IMR-90 (cell line): ENCODE measurements around the gene NFIA.
A peak's percentile ranks its signal among the peaks of the same experiment; 100 is the strongest.

Experiments
- BHLHE40 ChIP-seq: fragments of 150-350 bp; IDR thresholded peaks from 2 replicates; pipeline ENCODE4 v1.6.1; 2016; ENCODE audit warnings: mild to moderate bottlenecking, low read depth, low read length
- CEBPB ChIP-seq: IDR thresholded peaks from 2 replicates; pipeline ENCODE4 v1.6.1; 2012; ENCODE audit warnings: low read depth, low read length, improper control_type of control experiment
- CHD1 ChIP-seq: IDR thresholded peaks from 2 replicates; pipeline ENCODE4 v1.6.1; 2012; ENCODE audit warnings: low read depth, low read length, improper control_type of control experiment
- FOS ChIP-seq: fragments of 150-350 bp; IDR thresholded peaks from 2 replicates; pipeline ENCODE4 v1.6.1; 2016; ENCODE audit warnings: low read depth, low read length
- MAFK ChIP-seq: IDR thresholded peaks from 2 replicates; pipeline ENCODE4 v1.6.1; 2012; ENCODE audit warnings: low read depth, low read length, improper control_type of control experiment
- MAZ ChIP-seq: IDR thresholded peaks from 2 replicates; pipeline ENCODE4 v1.6.1; 2012; ENCODE audit warnings: low read depth, mild to moderate bottlenecking, low read length, improper control_type of control experiment, moderate library complexity, borderline replicate concordance
- MXI1 ChIP-seq: IDR thresholded peaks from 2 replicates; pipeline ENCODE4 v1.6.1; 2012; ENCODE audit warnings: low read depth, mild to moderate bottlenecking, low read length, moderate library complexity, borderline replicate concordance
- POLR2A ChIP-seq: IDR thresholded peaks from 2 replicates; pipeline ENCODE4 v1.6.1; 2012; ENCODE audit warnings: mild to moderate bottlenecking, low read depth, low read length
- RAD21 ChIP-seq: IDR thresholded peaks from 2 replicates; pipeline ENCODE4 v1.6.1; 2012; ENCODE audit warnings: low read length, improper control_type of control experiment
- RCOR1 ChIP-seq: IDR thresholded peaks from 2 replicates; pipeline ENCODE4 v1.6.1; 2012; ENCODE audit warnings: mild to moderate bottlenecking, low read length, improper control_type of control experiment; ENCODE audit not compliant: insufficient replicate concordance
- RFX5 ChIP-seq: IDR thresholded peaks from 2 replicates; pipeline ENCODE4 v1.8.0; 2012; ENCODE audit warnings: low read depth, mild to moderate bottlenecking, low read length, moderate library complexity
- TF ChIP-seq, protein P1 (sequence below): conservative IDR thresholded peaks from 2 replicates; pipeline ENCODE4 v1.5.1; 2012; ENCODE audit warnings: mild to moderate bottlenecking, low read depth, low read length, improper control_type of control experiment
- TF ChIP-seq, protein P2 (sequence below): fragments of 150-350 bp; IDR thresholded peaks from 2 replicates; pipeline ENCODE4 v1.6.1; 2016; ENCODE audit warnings: low read depth, mild to moderate bottlenecking, low read length, moderate library complexity, borderline replicate concordance
- TF ChIP-seq, protein P3 (sequence below): fragments of 150-350 bp; IDR thresholded peaks from 2 replicates; pipeline ENCODE4 v1.6.1; 2017; ENCODE audit warnings: mild to moderate bottlenecking, antibody characterized with exemption, low read length, low read depth

DNA sequence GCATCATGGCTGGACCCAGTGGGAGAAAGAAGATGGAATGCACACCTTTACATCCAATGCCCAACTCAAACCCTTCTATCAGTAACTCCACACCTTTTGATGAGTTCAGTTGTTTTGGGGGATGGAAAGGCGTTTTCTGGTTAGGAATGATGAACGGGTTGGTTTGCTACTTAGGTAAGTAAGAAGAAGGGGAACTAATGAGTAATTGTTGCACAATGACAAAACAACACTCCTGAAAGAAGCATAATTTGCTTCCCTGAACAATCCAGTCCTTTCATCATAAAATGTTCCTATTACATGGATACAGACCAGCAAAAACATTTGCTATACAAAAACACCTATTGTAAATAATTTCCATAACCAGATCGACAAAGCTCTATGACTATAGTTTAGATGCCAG lies 35.9 kb upstream of the NFIA start:
- TF ChIP-seq, protein P1, sequence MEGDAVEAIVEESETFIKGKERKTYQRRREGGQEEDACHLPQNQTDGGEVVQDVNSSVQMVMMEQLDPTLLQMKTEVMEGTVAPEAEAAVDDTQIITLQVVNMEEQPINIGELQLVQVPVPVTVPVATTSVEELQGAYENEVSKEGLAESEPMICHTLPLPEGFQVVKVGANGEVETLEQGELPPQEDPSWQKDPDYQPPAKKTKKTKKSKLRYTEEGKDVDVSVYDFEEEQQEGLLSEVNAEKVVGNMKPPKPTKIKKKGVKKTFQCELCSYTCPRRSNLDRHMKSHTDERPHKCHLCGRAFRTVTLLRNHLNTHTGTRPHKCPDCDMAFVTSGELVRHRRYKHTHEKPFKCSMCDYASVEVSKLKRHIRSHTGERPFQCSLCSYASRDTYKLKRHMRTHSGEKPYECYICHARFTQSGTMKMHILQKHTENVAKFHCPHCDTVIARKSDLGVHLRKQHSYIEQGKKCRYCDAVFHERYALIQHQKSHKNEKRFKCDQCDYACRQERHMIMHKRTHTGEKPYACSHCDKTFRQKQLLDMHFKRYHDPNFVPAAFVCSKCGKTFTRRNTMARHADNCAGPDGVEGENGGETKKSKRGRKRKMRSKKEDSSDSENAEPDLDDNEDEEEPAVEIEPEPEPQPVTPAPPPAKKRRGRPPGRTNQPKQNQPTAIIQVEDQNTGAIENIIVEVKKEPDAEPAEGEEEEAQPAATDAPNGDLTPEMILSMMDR = no peak
- TF ChIP-seq RAD21 (no peak), MAZ (no peak), POLR2A (no peak), RCOR1 (no peak), MXI1 (no peak), BHLHE40 (no peak), RFX5 (no peak), FOS (no peak), MAFK (no peak), CHD1 (no peak), CEBPB (peak; percentile 40; the same call in 1 of the 2 replicates)
- TF ChIP-seq, protein P2, sequence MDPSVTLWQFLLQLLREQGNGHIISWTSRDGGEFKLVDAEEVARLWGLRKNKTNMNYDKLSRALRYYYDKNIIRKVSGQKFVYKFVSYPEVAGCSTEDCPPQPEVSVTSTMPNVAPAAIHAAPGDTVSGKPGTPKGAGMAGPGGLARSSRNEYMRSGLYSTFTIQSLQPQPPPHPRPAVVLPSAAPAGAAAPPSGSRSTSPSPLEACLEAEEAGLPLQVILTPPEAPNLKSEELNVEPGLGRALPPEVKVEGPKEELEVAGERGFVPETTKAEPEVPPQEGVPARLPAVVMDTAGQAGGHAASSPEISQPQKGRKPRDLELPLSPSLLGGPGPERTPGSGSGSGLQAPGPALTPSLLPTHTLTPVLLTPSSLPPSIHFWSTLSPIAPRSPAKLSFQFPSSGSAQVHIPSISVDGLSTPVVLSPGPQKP = no peak
- TF ChIP-seq, protein P3, sequence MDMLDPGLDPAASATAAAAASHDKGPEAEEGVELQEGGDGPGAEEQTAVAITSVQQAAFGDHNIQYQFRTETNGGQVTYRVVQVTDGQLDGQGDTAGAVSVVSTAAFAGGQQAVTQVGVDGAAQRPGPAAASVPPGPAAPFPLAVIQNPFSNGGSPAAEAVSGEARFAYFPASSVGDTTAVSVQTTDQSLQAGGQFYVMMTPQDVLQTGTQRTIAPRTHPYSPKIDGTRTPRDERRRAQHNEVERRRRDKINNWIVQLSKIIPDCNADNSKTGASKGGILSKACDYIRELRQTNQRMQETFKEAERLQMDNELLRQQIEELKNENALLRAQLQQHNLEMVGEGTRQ = no peak
